SK-N-SH treated with all-trans-retinoic acid at 6 μM for 48 hours (cell line): ENCODE results near the gene DGKE.

Experiments used
- ESRRG ChIP-seq: fragments of 250-450 bp; sonication (Bioruptor Pico); IDR thresholded peaks from 2 replicates; pipeline ENCODE4 v1.6.1; 2021; ENCODE audit warnings: mild to moderate bottlenecking
- RARB ChIP-seq: fragments of 250-450 bp; sonication (Bioruptor Pico); IDR thresholded peaks from 2 replicates; pipeline ENCODE4 v1.8.0; 2021; ENCODE audit warnings: mild to moderate bottlenecking, moderate library complexity
- TCF4 ChIP-seq: fragments of 250-450 bp; sonication (Bioruptor Pico); IDR thresholded peaks from 2 replicates; pipeline ENCODE4 v1.8.0; 2021; ENCODE audit warnings: mild to moderate bottlenecking, moderate library complexity, borderline replicate concordance

DNA sequence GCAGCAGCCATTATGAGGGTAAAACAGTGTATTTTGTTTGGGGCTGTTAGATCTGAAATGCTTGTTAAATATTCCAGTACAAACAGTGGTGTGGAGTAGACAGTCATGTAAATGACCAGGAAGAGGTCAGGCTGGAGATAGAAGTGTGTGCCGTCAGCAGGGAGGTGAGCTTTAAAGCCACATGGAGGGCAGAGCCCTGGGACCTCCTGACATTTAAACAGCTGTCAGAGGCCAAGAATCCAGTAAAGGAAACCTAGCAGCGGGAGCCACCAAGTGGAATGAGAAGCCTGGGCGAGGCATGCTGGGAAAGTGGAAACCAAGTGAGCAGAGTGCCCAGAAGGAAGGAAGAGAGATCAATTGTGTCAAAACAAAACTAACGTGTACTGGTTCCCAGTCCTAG lies 27.0 kb upstream of the DGKE start:
- TF ChIP-seq ESRRG (CRISPR knock-in tag) (no peak), TCF4 (CRISPR knock-in tag) (no peak), RARB (no peak)
